BJ (cell line): ENCODE data around the gene C1orf53. TPM values are rescaled to one million over a fixed set of nuclear protein-coding genes. Genes with fewer than 3 reads are reported as not detected.

Experiments
- CTCF ChIA-PET: fragments of 350-600 bp; formaldehyde crosslinking; extraction: SDS; loops from one replicate; lab custom pipeline; 2021; ENCODE audit warnings: antibody characterized with exemption, inconsistent platforms; lab: Yijun Ruan, JAX
- POLR2A ChIA-PET: fragments of 300-600 bp; sonication (Branson Sonifier 250); formaldehyde crosslinking; extraction: SDS; loops from one replicate; lab custom pipeline; 2021; ENCODE audit warnings: antibody characterized with exemption; lab: Charles Lee
- DNase-seq: peaks from one replicate; pipeline ENCODE4 v3.0.0-alpha.2; 2011; ENCODE audit warnings: low read depth
- H3K27me3 ChIP-seq: 2 replicates; pipeline ENCODE4 v1.6.0; 2011; ENCODE audit warnings: low read length; ENCODE audit not compliant: control insufficient read depth, insufficient read depth
- H3K36me3 ChIP-seq: 2 replicates; pipeline ENCODE4 v1.5.1; 2011; ENCODE audit warnings: low read length; ENCODE audit not compliant: control insufficient read depth, insufficient read depth
- H3K4me3 ChIP-seq: 2 replicates; pipeline ENCODE4 v1.5.1; 2011; ENCODE audit warnings: low read depth, mild to moderate bottlenecking, control low read depth, low read length
- CTCF ChIP-seq: IDR thresholded peaks from 2 replicates; pipeline ENCODE4 v1.5.1; 2011; ENCODE audit warnings: low read depth, mild to moderate bottlenecking, control low read depth, inconsistent platforms, low read length, moderate library complexity; ENCODE audit not compliant: insufficient read depth
- polyA plus RNA-seq: library from polyadenylated mRNA; depleted of rRNA; stranded (reverse); fragments of >200 nt; gene quantifications from 2 replicates; pipeline ENCODE4 v1.2.3, GENCODE V29; 2011

The C1orf53 gene
- polyA plus RNA-seq, 1 experiment = 9.7 TPM

GRCh38 chr1:197884173-197884572 is 18.3 kb upstream of the C1orf53 start:
- CTCF ChIA-PET = interaction anchor here (0.8 kb wide), 1 partner anchor 15 kb away, joined by 4 read pairs; no protein-coding TSS in a partner anchor
- Histone ChIP-seq H3K4me3 (no peak overlapping the region), H3K36me3 (no peaks in the 10 kb centered on the region), H3K27me3 (no peaks in the 10 kb centered on the region)
- TF ChIP-seq CTCF = no peak
- POLR2A ChIA-PET = no interaction called here
- DNase-seq = no peak

- Histone ChIP-seq H3K36me3 (no peaks in the 10 kb centered on the region), H3K4me3 (no peak overlapping the region), H3K27me3 (no peaks in the 10 kb centered on the region; the same call in 1 of the 2 replicates)
- POLR2A ChIA-PET = no interaction called here
- no peak for TF ChIP-seq CTCF
- DNase-seq = no peak
- CTCF ChIA-PET = interaction anchor here (1.0 to 1.6 kb wide), 2 partner anchors 17 to 26 kb away, joined by 3 to 4 read pairs; partner anchors contain the start of gene LHX9
Measured at GRCh38 chr1:197890936-197891335, 11.5 kb upstream of the C1orf53 start.

- no peaks in the 10 kb centered on the region for H3K36me3 ChIP-seq
- ChIA-PET POLR2A (no interaction called here), CTCF (interaction anchor here (0.6 to 2.0 kb wide), 4 partner anchors 25 to 277 kb away, joined by 3 to 5 read pairs (median 4); partner anchors contain the start of gene LHX9)
- H3K4me3 ChIP-seq = no peak overlapping the region
- no peak for DNase-seq
- H3K27me3 ChIP-seq = no peaks in the 10 kb centered on the region; the same call in 1 of the 2 replicates
- TF ChIP-seq CTCF = no peak
Measured at GRCh38 chr1:197892684-197893083, 9.7 kb upstream of the C1orf53 start.

- ChIA-PET POLR2A (no interaction called here), CTCF (no interaction called here)
- Histone ChIP-seq H3K4me3 (no peak overlapping the region), H3K36me3 (no peaks in the 10 kb centered on the region), H3K27me3 (no peaks in the 10 kb centered on the region; the same call in 1 of the 2 replicates)
- no peak for TF ChIP-seq CTCF
- no peak for DNase-seq
Measured at GRCh38 chr1:197896301-197896700, 6.1 kb upstream of the C1orf53 start.

- H3K4me3 ChIP-seq = no peak overlapping the region
- ChIA-PET CTCF (no interaction called here), POLR2A (interaction anchor here (0.6 kb wide), 1 partner anchor 139 kb away, joined by 4 read pairs; no protein-coding TSS in a partner anchor)
- H3K27me3 ChIP-seq = no peaks in the 10 kb centered on the region; the same call in 1 of the 2 replicates
- no peaks in the 10 kb centered on the region for H3K36me3 ChIP-seq
- DNase-seq = no peak
- TF ChIP-seq CTCF = no peak
Measured at GRCh38 chr1:197899037-197899436, 3.4 kb upstream of the C1orf53 start.
